ENCODE results near the gene NDST1.
A peak's percentile ranks its signal among the peaks of the same experiment; 100 is the strongest.

GRCh38 chr5:150562832-150563231 lies 54.9 kb downstream of the NDST1 start:
- TF ChIP-seq CTCF (IDR thresholded peaks at IDR 0.05) (peak in 5 of 6 experiments; percentile 27 to 74 (median 66)), EP300 (IDR thresholded peaks at IDR 0.05) (no peak)
